ENCODE results near the gene MAGI2. TPM values are rescaled to one million over a fixed set of nuclear protein-coding genes. Genes with fewer than 3 reads are reported as not detected.

MAGI2 gene
- total and polyA plus RNA-seq, 4 donors: 0.37 to 4.1 (median 1.4) TPM

GRCh38 chr7:79410345-79410744, 43.1 kb downstream of the MAGI2 start:
- Histone ChIP-seq H3K4me1 (ENCODE audit: control insufficient read depth in 4 of 4, insufficient read depth in 4 of 4, low read length in 3 of 4) (peaks cover 0 to 13% (median 10%) of the 10 kb centered on the region in 4 donors), H3K27ac (ENCODE audit: low read depth in 1 of 2, low read length in 2 of 2) (no peak overlapping the region), H3K4me3 (ENCODE audit: low read depth in 1 of 3, low read length in 3 of 3) (no peak overlapping the region), H3K27me3 (ENCODE audit: control insufficient read depth in 4 of 4, insufficient read depth in 4 of 4, low read length in 3 of 4) (no peaks in the 10 kb centered on the region), H3K36me3 (ENCODE audit: control insufficient read depth in 4 of 4, insufficient read depth in 3 of 4, low read depth in 1 of 4, low read length in 3 of 4) (no peaks in the 10 kb centered on the region), H3K9ac (ENCODE audit: low read depth in 1 of 2, low read length in 2 of 2) (no peak overlapping the region), H3K9me3 (ENCODE audit: control insufficient read depth in 4 of 4, low read length in 3 of 4) (no peaks in the 10 kb centered on the region)
- TF ChIP-seq ATF3 (IDR thresholded peaks at IDR 0.05): no peak
- no peak for TF ChIP-seq SP1 (IDR thresholded peaks at IDR 0.05)
- TF ChIP-seq MAX (IDR thresholded peaks at IDR 0.05): no peak
- TF ChIP-seq FOXA1 (IDR thresholded peaks at IDR 0.05): no peak
- no peak for TF ChIP-seq EGR1 (IDR thresholded peaks at IDR 0.05; ENCODE audit: low read depth in 2 of 2)
- no peak for TF ChIP-seq JUND (IDR thresholded peaks at IDR 0.05)
- no peak for TF ChIP-seq RXRA (IDR thresholded peaks at IDR 0.05)
- no peak for TF ChIP-seq NR2F2 (IDR thresholded peaks at IDR 0.05)
- no peak for TF ChIP-seq HNF4G (IDR thresholded peaks at IDR 0.05)
- no peak for TF ChIP-seq HNF4A (conservative IDR thresholded peaks at IDR 0.05)
- no peak for TF ChIP-seq CTCF (IDR thresholded peaks at IDR 0.05; ENCODE audit: low read depth, low read length, missing input control)
- TF ChIP-seq FOXA2 (IDR thresholded peaks at IDR 0.05): no peak
- TF ChIP-seq TAF1 (conservative IDR thresholded peaks at IDR 0.05): no peak
- TF ChIP-seq YY1 (IDR thresholded peaks at IDR 0.05): no peak
- TF ChIP-seq RAD21 (IDR thresholded peaks at IDR 0.05): no peak
- no peak for TF ChIP-seq GABPA (IDR thresholded peaks at IDR 0.05 in 1 of 2, conservative IDR thresholded peaks at IDR 0.05 in 1 of 2)
- no peak for TF ChIP-seq ZBTB33 (IDR thresholded peaks at IDR 0.05)
- TF ChIP-seq REST (IDR thresholded peaks at IDR 0.05): no peak
- DNase-seq (ENCODE audit: low spot score): no peak

All from liver (tissue), 9 donors.